Activated CD4-positive, alpha-beta T cell treated with anti-CD3 and anti-CD28 coated beads for 24 hours (primary cell): ENCODE data around the gene MMP28.

Source experiments
- DNase-seq, 2 donors: peaks; one replicate each; pipeline ENCODE4 v3.0.0-alpha.2; 2020; ENCODE audit warnings: low read depth in 2 of 2

The MMP28 gene

GRCh38 chr17:35799942-35800341 lies 4.5 kb upstream of the MMP28 start:
- no peak for DNase-seq

- no peak for DNase-seq
Observed at GRCh38 chr17:35797918-35798317, 2.5 kb upstream of the MMP28 start.

- DNase-seq, result no peak
Observed at GRCh38 chr17:35797370-35797769, 1.9 kb upstream of the MMP28 start.

- no peak for DNase-seq
Observed at GRCh38 chr17:35796942-35797341, 1.5 kb upstream of the MMP28 start.

GRCh38 chr17:35795871-35796265 lies 427 bp upstream of the MMP28 start:
- no peak for DNase-seq

GRCh38 chr17:35793257-35793656 lies 2.2 kb downstream of the MMP28 start:
- DNase-seq, result no peak

GRCh38 chr17:35791681-35792350 lies 3.6 kb downstream of the MMP28 start:
- DNase-seq, result no peak

- no peak for DNase-seq
Observed at GRCh38 chr17:35790841-35791240, 4.6 kb downstream of the MMP28 start.

- no peak for DNase-seq
Observed at GRCh38 chr17:35788477-35789368, 6.7 kb downstream of the MMP28 start.

- DNase-seq, result no peak
Observed at GRCh38 chr17:35786941-35787432, 8.5 kb downstream of the MMP28 start.

GRCh38 chr17:35784895-35785294 lies 10.5 kb downstream of the MMP28 start:
- DNase-seq, result no peak

- DNase-seq, result no peak
Observed at GRCh38 chr17:35780950-35781349, 14.5 kb downstream of the MMP28 start.

- no peak for DNase-seq
Observed at GRCh38 chr17:35778641-35779196, 16.7 kb downstream of the MMP28 start.

- no peak for DNase-seq
Observed at GRCh38 chr17:35775583-35775982, 19.9 kb downstream of the MMP28 start.

- DNase-seq, result no peak
Observed at GRCh38 chr17:35775039-35775438, 20.4 kb downstream of the MMP28 start.

- DNase-seq, result no peak
Observed at GRCh38 chr17:35774499-35774898, 20.9 kb downstream of the MMP28 start.

- no peak for DNase-seq
Observed at GRCh38 chr17:35773679-35774425, 21.6 kb downstream of the MMP28 start.

- DNase-seq, result no peak
Observed at GRCh38 chr17:35773129-35773528, 22.3 kb downstream of the MMP28 start.

- DNase-seq, result no peak
Observed at GRCh38 chr17:35769895-35770486, 25.4 kb downstream of the MMP28 start.

- no peak for DNase-seq
Observed at GRCh38 chr17:35768797-35769196, 26.6 kb downstream of the MMP28 start.

- peak in 1 of 2 donors; percentile 12 for DNase-seq
Observed at GRCh38 chr17:35766903-35767510, 28.4 kb downstream of the MMP28 start.
